Measurements from ENCODE around the gene TENM4. TPM values are rescaled to one million over a fixed set of nuclear protein-coding genes. Genes with fewer than 3 reads are reported as not detected.
"Not testable (repeated sequence)": the region's sequence is repeated elsewhere in the genome, so short reads cannot be mapped to it uniquely, and the experiment has no call there.

The TENM4 gene
- total RNA-seq, 1 donor from 2014 or later: not detected

GRCh38 chr11:78920329-78920728, 520.5 kb downstream of the TENM4 start:
- no peak for DNase-seq (ENCODE audit: low read depth in 2 of 2)

- no peak for DNase-seq (ENCODE audit: low read depth in 2 of 2)
Measured at GRCh38 chr11:78916759-78917158, 524.1 kb downstream of the TENM4 start.

GRCh38 chr11:78914503-78914902, 526.3 kb downstream of the TENM4 start:
- DNase-seq (ENCODE audit: low read depth in 2 of 2): no peak

- DNase-seq (ENCODE audit: low read depth in 2 of 2): no peak
Measured at GRCh38 chr11:78912778-78913177, 528.1 kb downstream of the TENM4 start.

GRCh38 chr11:78910322-78910721, 530.5 kb downstream of the TENM4 start:
- DNase-seq (ENCODE audit: low read depth in 2 of 2): no peak

- DNase-seq (ENCODE audit: low read depth in 2 of 2): no peak
Measured at GRCh38 chr11:78909386-78909785, 531.4 kb downstream of the TENM4 start.

- DNase-seq (ENCODE audit: low read depth in 2 of 2): no peak
Measured at GRCh38 chr11:78907636-78908035, 533.2 kb downstream of the TENM4 start.

GRCh38 chr11:78906566-78906965, 534.3 kb downstream of the TENM4 start:
- DNase-seq (ENCODE audit: low read depth in 2 of 2): no peak

- no peak for DNase-seq (ENCODE audit: low read depth in 2 of 2)
Measured at GRCh38 chr11:78905756-78906155, 535.1 kb downstream of the TENM4 start.

- peak in 1 of 2 donors; percentile 2 for DNase-seq (ENCODE audit: low read depth in 2 of 2)
Measured at GRCh38 chr11:78902771-78903507, 537.9 kb downstream of the TENM4 start.

- no peak for DNase-seq (ENCODE audit: low read depth in 2 of 2)
Measured at GRCh38 chr11:78901831-78902230, 539.0 kb downstream of the TENM4 start.

GRCh38 chr11:78898266-78898775, 542.5 kb downstream of the TENM4 start:
- no peak for DNase-seq (ENCODE audit: low read depth in 2 of 2)

- DNase-seq (ENCODE audit: low read depth in 2 of 2): no peak
Measured at GRCh38 chr11:78893996-78894395, 546.8 kb downstream of the TENM4 start.

GRCh38 chr11:78889698-78890097, 551.1 kb downstream of the TENM4 start:
- DNase-seq (ENCODE audit: low read depth in 2 of 2): no peak

GRCh38 chr11:78886616-78887015, 554.2 kb downstream of the TENM4 start:
- no peak for DNase-seq (ENCODE audit: low read depth in 2 of 2)

- no peak for DNase-seq (ENCODE audit: low read depth in 2 of 2)
Measured at GRCh38 chr11:78884761-78885160, 556.1 kb downstream of the TENM4 start.

GRCh38 chr11:78883506-78883905, 557.3 kb downstream of the TENM4 start:
- DNase-seq (ENCODE audit: low read depth in 2 of 2): no peak

GRCh38 chr11:78879094-78879980, 561.5 kb downstream of the TENM4 start:
- not testable (repeated sequence) for DNase-seq (ENCODE audit: low read depth in 2 of 2)

- no peak for DNase-seq (ENCODE audit: low read depth in 2 of 2)
Measured at GRCh38 chr11:78878631-78879030, 562.2 kb downstream of the TENM4 start.

GRCh38 chr11:78876676-78877075, 564.2 kb downstream of the TENM4 start:
- no peak for DNase-seq (ENCODE audit: low read depth in 2 of 2)

GRCh38 chr11:78870655-78871054, 570.2 kb downstream of the TENM4 start:
- DNase-seq (ENCODE audit: low read depth in 2 of 2): no peak

- no peak for DNase-seq (ENCODE audit: low read depth in 2 of 2)
Measured at GRCh38 chr11:78869293-78869692, 571.5 kb downstream of the TENM4 start.

All from lung microvascular endothelial cell (primary cell).